H9 (cell line): ENCODE data around the gene TPGS1. TPM values are rescaled to one million over a fixed set of nuclear protein-coding genes. Genes with fewer than 3 reads are reported as not detected.

Experiments
- DNase-seq: peaks from one replicate; pipeline ENCODE4 v3.0.0-alpha.2; 2017
- H2AFZ ChIP-seq: one replicate; pipeline ENCODE4 v1.6.1; 2013; ENCODE audit warnings: mild to moderate bottlenecking, low read length, control low read depth, moderate library complexity
- H2AK5ac ChIP-seq: 2 replicates; pipeline ENCODE4 v1.6.1; 2013; ENCODE audit warnings: low read length, control low read depth, mixed read lengths; ENCODE audit not compliant: insufficient read length
- H2BK120ac ChIP-seq: one replicate; pipeline ENCODE4 v1.6.1; 2013; ENCODE audit warnings: low read depth, mild to moderate bottlenecking, low read length, control low read depth, inconsistent platforms; ENCODE audit not compliant: poor library complexity, severe bottlenecking
- H2BK12ac ChIP-seq: 2 replicates; pipeline ENCODE4 v1.6.1; 2013; ENCODE audit warnings: low read length, control low read depth, mixed read lengths, low read depth; ENCODE audit not compliant: insufficient read length
- H2BK15ac ChIP-seq: 2 replicates; pipeline ENCODE4 v1.6.1; 2013; ENCODE audit warnings: low read depth, low read length, control low read depth
- H2BK20ac ChIP-seq: one replicate; pipeline ENCODE4 v1.6.1; 2013; ENCODE audit warnings: low read depth, mild to moderate bottlenecking, low read length, control low read depth, inconsistent platforms; ENCODE audit not compliant: poor library complexity, severe bottlenecking
- H2BK5ac ChIP-seq: 2 replicates; pipeline ENCODE4 v1.6.1; 2013; ENCODE audit warnings: low read length, control low read depth, mixed read lengths; ENCODE audit not compliant: insufficient read length
- H3K14ac ChIP-seq: 2 replicates; pipeline ENCODE4 v1.6.1; 2013; ENCODE audit warnings: low read length, control low read depth; ENCODE audit not compliant: insufficient read depth
- H3K18ac ChIP-seq: 2 replicates; pipeline ENCODE4 v1.6.1; 2013; ENCODE audit warnings: low read depth, mild to moderate bottlenecking, mixed read lengths, low read length, control low read depth; ENCODE audit not compliant: insufficient read length
- H3K23ac ChIP-seq: 2 replicates; pipeline ENCODE4 v1.6.1; 2013; ENCODE audit warnings: low read length, control low read depth, mixed read lengths, low read depth; ENCODE audit not compliant: insufficient read length
- H3K23me2 ChIP-seq: 2 replicates; pipeline ENCODE4 v1.6.1; 2013; ENCODE audit warnings: low read depth, mild to moderate bottlenecking, mixed read lengths, low read length, control low read depth; ENCODE audit not compliant: insufficient read length, poor library complexity, severe bottlenecking
- H3K27ac ChIP-seq: 2 replicates; pipeline ENCODE4 v1.5.1; 2013; ENCODE audit warnings: low read length, control low read depth, mixed read lengths, low read depth; ENCODE audit not compliant: insufficient read length
- H3K27me3 ChIP-seq: 2 replicates; pipeline ENCODE4 v1.6.1; 2013; ENCODE audit warnings: low read length, control low read depth, inconsistent platforms; ENCODE audit not compliant: insufficient read depth
- H3K4ac ChIP-seq: 2 replicates; pipeline ENCODE4 v1.6.1; 2013; ENCODE audit warnings: low read depth, mild to moderate bottlenecking, control low read depth, inconsistent platforms, low read length, moderate library complexity
- H3K4me1 ChIP-seq: 2 replicates; pipeline ENCODE4 v1.6.1; 2013; ENCODE audit warnings: low read length, control low read depth, inconsistent platforms; ENCODE audit not compliant: insufficient read depth
- H3K4me2 ChIP-seq: 2 replicates; pipeline ENCODE4 v1.6.1; 2013; ENCODE audit warnings: low read length, control low read depth, mixed read lengths; ENCODE audit not compliant: insufficient read length, insufficient read depth
- H3K56ac ChIP-seq: 2 replicates; pipeline ENCODE4 v1.6.1; 2013; ENCODE audit warnings: low read depth, mild to moderate bottlenecking, mixed read lengths, low read length, control low read depth; ENCODE audit not compliant: insufficient read length
- H3K79me1 ChIP-seq: 2 replicates; pipeline ENCODE4 v1.6.1; 2013; ENCODE audit warnings: low read depth, mild to moderate bottlenecking, moderate library complexity, low read length, control low read depth, inconsistent platforms; ENCODE audit not compliant: insufficient read depth, poor library complexity, severe bottlenecking
- H3K79me2 ChIP-seq: 2 replicates; pipeline ENCODE4 v1.6.1; 2013; ENCODE audit warnings: low read length, control low read depth, inconsistent platforms; ENCODE audit not compliant: insufficient read depth
- H3K9ac ChIP-seq: 2 replicates; pipeline ENCODE4 v1.6.1; 2013; ENCODE audit warnings: low read length, control low read depth, mixed read lengths; ENCODE audit not compliant: insufficient read length; ENCODE audit errors: extremely low read depth
- H3K9me3 ChIP-seq: one replicate; pipeline ENCODE4 v1.6.1; 2013; ENCODE audit warnings: low read depth, low read length, inconsistent platforms; ENCODE audit not compliant: control insufficient read depth
- H3T11ph ChIP-seq: one replicate; pipeline ENCODE4 v1.6.1; 2013; ENCODE audit warnings: mild to moderate bottlenecking, low read length, control low read depth, inconsistent platforms
- H4K20me1 ChIP-seq: one replicate; pipeline ENCODE4 v1.6.1; 2013; ENCODE audit not compliant: control insufficient read depth, insufficient read length, insufficient read depth
- H4K5ac ChIP-seq: 2 replicates; pipeline ENCODE4 v1.6.1; 2013; ENCODE audit warnings: low read depth, mild to moderate bottlenecking, mixed read lengths, low read length, control low read depth; ENCODE audit not compliant: insufficient read length
- H4K8ac ChIP-seq: replicated peaks from 2 replicates; pipeline ENCODE4 v1.6.1; 2013; ENCODE audit warnings: low read length, control low read depth, mixed read lengths, low read depth; ENCODE audit not compliant: insufficient read length
- H4K91ac ChIP-seq: 2 replicates; pipeline ENCODE4 v1.6.1; 2013; ENCODE audit warnings: low read depth, mild to moderate bottlenecking, moderate library complexity, mixed read lengths, low read length, control low read depth; ENCODE audit not compliant: insufficient read length
- H3K27ac Mint-ChIP-seq, 3 experiments: 2 replicates in 2 of 3; 3 replicates in 1 of 3; pipeline ENCODE4 v1.8.0; 2020 to 2021; ENCODE audit warnings: mixed read lengths in 3 of 3, mild to moderate bottlenecking in 1 of 3, moderate library complexity in 1 of 3
- H3K27me3 Mint-ChIP-seq: 2 replicates; pipeline ENCODE4 v1.8.0; 2021; ENCODE audit warnings: low read depth, mild to moderate bottlenecking, moderate library complexity, mixed read lengths
- H3K36me3 Mint-ChIP-seq, 3 experiments: 2 replicates in 2 of 3; 3 replicates in 1 of 3; pipeline ENCODE4 v1.8.0; 2020 to 2021; ENCODE audit warnings: low read depth in 3 of 3, mixed read lengths in 3 of 3; ENCODE audit not compliant: insufficient read depth in 1 of 3
- H3K4me1 Mint-ChIP-seq, 2 experiments: 2 replicates each; pipeline ENCODE4 v1.8.0; 2020; ENCODE audit warnings: mixed read lengths in 2 of 2
- H3K4me3 Mint-ChIP-seq, 2 experiments: 2 replicates in 1 of 2; 3 replicates in 1 of 2; pipeline ENCODE4 v1.8.0; 2020 to 2021; ENCODE audit warnings: mild to moderate bottlenecking in 2 of 2, mixed read lengths in 2 of 2, moderate library complexity in 1 of 2
- H3K9me3 Mint-ChIP-seq, 2 experiments: 2 replicates in 1 of 2; 3 replicates in 1 of 2; pipeline ENCODE4 v1.8.0; 2020; ENCODE audit warnings: mild to moderate bottlenecking in 2 of 2, mixed read lengths in 2 of 2, moderate library complexity in 1 of 2
- CTCF ChIP-seq: fragments of 200-600 bp; sonication (generic); conservative IDR thresholded peaks from 3 replicates; pipeline ENCODE4 v1.8.0; 2021; ENCODE audit warnings: antibody characterized with exemption, mild to moderate bottlenecking
- WGBS: extraction: QIAGEN DNeasy Blood & Tissue Kit; methylation state at CpG from one replicate; pipeline ENCODE4 v1.1.7; 2013; ENCODE audit warnings: missing lambda C conversion rate, low lambda C conversion rate, mixed read lengths; ENCODE audit not compliant: insufficient read length; ENCODE audit errors: extremely low coverage; 5-methylcytosine and 5-hydroxymethylcytosine counted together
- total RNA-seq: library from RNA; stranded (reverse); gene quantifications from 2 replicates; pipeline ENCODE4 v1.2.1, GENCODE V29; 2021

The TPGS1 gene
- total RNA-seq, 1 experiment from 2014 or later = 7.4 TPM

GRCh38 chr19:513368-514165, 6.3 kb downstream of the TPGS1 start:
- no peak for TF ChIP-seq CTCF
- H3K79me2 ChIP-seq = no peaks in the 10 kb centered on the region
- no peak overlapping the region for H2BK15ac ChIP-seq
- peaks cover 5% of the 10 kb centered on the region for H4K20me1 ChIP-seq
- H3K23ac ChIP-seq = no peak overlapping the region
- H2BK12ac ChIP-seq = no peak overlapping the region
- no peak overlapping the region for H3K14ac ChIP-seq
- Mint-ChIP-seq H3K4me3 (peak overlapping the region in 1 of 2 experiments; percentile 23; a peak in 1 of 5 replicates), H3K27me3 (peaks cover 11% of the 10 kb centered on the region), H3K4me1 (peaks cover 12 to 19% of the 10 kb centered on the region in 2 experiments), H3K27ac (no peak overlapping the region), H3K36me3 (peaks cover 7 to 26% (median 10%) of the 10 kb centered on the region in 3 experiments; a peak in 6 of 7 replicates), H3K9me3 (peaks cover 5 to 7% of the 10 kb centered on the region in 2 experiments; a peak in 3 of 5 replicates)
- no peak overlapping the region for H3K4ac ChIP-seq
- no peak overlapping the region for H2BK120ac ChIP-seq
- no peak overlapping the region for H2AK5ac ChIP-seq
- no peaks in the 10 kb centered on the region for H3K27me3 ChIP-seq
- H3K9me3 ChIP-seq = no peaks in the 10 kb centered on the region
- no peak overlapping the region for H3K56ac ChIP-seq
- H4K91ac ChIP-seq = no peak overlapping the region
- no peak for DNase-seq
- no peak overlapping the region for H3T11ph ChIP-seq
- H3K9ac ChIP-seq = no peak overlapping the region
- H4K8ac ChIP-seq = no peak overlapping the region
- H3K18ac ChIP-seq = no peak overlapping the region
- H3K4me2 ChIP-seq = no peak overlapping the region
- no peak overlapping the region for H3K27ac ChIP-seq
- no peak overlapping the region for H2BK20ac ChIP-seq
- no CpG with 5 or more reads among the region's 10 CpGs for WGBS
- H2BK5ac ChIP-seq = no peak overlapping the region
- no peaks in the 10 kb centered on the region for H3K79me1 ChIP-seq
- H4K5ac ChIP-seq = no peak overlapping the region
- H2AFZ ChIP-seq = no peak overlapping the region
- no peaks in the 10 kb centered on the region for H3K4me1 ChIP-seq
- no peaks in the 10 kb centered on the region for H3K23me2 ChIP-seq
